Endometrial microvascular endothelial cells (primary cell): ENCODE measurements around the gene CALML3. TPM values are rescaled to one million over a fixed set of nuclear protein-coding genes. Genes with fewer than 3 reads are reported as not detected.

Source experiments
- in situ Hi-C: cut with HindIII; loops from 2 replicates; pipeline ENCODE4 v1.10.0; 2017; ENCODE audit warnings: low sequenced_read_pairs, low pct_unique_long_range_greater_than_20kb; ENCODE audit errors: inconsistent ontology term
- total RNA-seq: library from RNA; depleted of rRNA; stranded (reverse); fragments of >200 nt; gene quantifications from one replicate; pipeline ENCODE4 v1.2.3, GENCODE V29; 2015; ENCODE audit errors: inconsistent ontology term

Gene CALML3
- total RNA-seq, 1 donor from 2014 or later: not detected

GRCh38 chr10:5503477-5503835, 21.3 kb upstream of the CALML3 start:
- in situ Hi-C loops: no loop called here

GRCh38 chr10:5504146-5505072, 20.4 kb upstream of the CALML3 start:
- in situ Hi-C loops: no loop called here

- in situ Hi-C loops: no loop called here
These were observed 18.5 kb upstream of the CALML3 start for GRCh38 chr10:5506246-5506645.

DNA sequence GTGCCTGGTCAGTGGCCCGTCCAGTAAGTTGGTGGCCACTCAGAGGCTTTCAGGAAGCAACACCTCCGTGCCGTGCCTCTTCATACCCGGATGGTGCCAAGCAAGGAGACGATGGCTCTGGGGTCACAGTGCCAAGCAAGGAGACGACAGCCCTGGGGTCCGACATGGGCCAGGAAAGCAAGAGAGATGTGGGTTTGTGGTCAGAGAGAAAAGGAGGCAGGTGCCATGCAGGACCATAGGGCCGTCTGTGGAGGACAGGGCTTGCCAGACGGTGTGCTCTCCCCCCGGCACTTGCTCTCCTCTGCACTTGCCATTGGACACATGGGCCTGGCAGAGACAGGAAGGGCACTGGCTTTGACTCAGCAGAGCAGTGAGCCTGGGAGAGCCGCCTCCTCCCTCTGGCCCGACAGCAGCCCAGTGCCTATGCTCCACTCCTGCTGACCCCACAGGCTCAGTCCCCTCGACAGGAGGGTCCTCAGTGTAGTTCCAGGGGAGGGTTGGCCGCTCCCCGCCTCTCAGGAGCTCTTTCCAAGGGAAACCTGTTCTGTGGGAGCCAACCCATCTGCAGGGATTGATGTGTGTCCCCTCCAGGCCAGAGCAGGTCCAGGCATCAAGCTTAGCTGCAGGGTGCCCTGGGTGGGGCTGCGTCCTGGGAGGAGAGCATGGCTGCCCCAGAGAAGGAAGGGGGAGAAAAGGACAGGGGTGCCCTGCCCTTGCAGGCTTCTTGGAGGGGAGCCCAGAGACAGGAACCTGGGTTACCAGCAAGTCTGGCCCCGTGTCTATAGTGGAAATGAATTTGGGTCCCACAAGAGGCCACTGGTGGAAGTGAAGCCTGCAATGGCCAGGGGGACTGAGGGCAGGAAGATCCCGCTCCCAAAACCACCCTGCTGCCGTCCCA, 17.8 kb upstream of the CALML3 start:
- in situ Hi-C loops: no loop called here

DNA sequence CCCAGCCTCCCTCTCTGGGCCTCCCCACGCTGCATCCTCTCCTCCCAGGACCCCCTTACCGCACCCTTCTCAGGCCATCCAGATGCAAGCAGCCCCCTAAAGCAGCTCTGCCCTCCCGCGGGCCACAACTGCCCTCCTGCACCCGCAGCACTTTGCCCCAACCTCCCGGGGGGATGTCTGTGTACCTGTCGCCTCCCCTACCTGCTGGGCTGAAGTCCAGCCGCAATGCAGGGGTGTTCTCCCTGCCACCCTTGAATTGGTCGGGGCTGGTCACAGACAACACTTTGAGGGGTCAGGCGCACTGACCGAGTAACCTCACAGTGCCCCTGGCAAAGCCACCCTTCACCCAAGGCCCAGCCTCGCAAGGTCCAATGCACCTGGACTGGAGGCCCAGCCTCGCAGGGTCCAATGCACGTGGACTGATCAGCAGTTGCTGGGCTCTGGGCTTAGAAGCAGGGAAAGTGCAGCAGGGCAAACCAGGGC, 17.1 kb upstream of the CALML3 start:
- in situ Hi-C loops: no loop called here

DNA sequence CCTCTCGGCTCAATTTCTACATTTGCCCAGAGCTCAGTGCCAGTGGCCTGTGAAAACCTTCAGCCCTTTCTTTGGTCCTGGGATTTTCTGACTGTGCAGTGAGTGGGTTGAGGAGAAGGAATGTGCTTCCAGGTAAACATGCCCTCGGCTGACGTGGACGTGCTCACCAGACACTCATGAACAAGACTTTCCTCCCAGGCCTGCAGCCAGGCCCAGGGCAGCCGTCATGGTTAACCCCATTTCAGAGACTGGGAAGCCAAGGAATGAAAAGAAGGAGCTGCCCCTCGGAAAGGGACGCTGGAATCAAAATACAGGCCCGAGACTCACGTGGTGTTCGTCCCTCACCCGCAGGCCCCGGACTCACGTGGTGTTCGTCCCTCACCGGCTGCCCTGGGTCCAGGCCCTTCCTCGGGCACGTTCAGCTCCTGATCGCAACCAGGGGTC, 16.6 kb upstream of the CALML3 start:
- in situ Hi-C loops: no loop called here

DNA sequence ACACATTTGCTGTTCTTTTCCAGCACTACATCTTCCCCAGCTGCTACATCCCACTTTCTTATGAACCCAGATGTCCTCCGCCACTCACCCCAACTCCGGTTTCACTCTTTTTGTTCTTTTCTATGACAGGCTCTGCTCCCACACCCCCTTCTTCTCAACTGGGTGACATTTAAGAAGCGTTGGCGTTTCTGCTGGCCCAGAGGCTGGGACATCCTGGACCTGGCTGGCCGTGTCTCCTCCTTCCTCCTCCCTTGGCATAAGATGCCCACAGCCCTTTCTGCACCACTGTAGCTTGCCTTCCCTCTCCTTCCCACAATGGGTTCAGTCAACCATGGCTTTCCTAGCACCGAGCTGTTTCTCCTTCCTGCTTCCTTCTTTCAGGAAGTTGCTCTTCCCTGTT, 16.0 kb upstream of the CALML3 start:
- in situ Hi-C loops: no loop called here

- in situ Hi-C loops: no loop called here
These were observed 15.5 kb upstream of the CALML3 start for GRCh38 chr10:5509236-5509635.

DNA sequence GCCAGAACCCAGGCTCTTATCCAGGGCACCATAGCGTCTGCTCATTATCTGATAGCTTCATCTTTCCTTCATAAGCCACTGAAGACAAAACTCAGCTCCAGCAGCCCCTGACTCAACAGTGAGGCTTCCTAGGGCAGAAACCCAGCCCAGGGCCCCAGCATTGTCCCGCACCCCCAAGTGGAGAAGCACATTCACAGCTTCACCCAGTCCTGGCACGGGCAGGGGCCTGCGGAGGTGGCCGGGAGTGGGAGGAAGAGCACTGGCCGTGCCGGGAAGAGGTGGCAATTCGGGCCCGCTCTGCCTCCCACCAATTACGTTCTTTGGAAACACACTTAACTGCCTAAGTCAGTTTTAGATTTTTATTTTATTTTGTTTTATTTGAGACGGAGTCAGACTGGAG, 15.1 kb upstream of the CALML3 start:
- in situ Hi-C loops: no loop called here

- in situ Hi-C loops: no loop called here
These were observed 14.3 kb upstream of the CALML3 start for GRCh38 chr10:5510281-5511072.

DNA sequence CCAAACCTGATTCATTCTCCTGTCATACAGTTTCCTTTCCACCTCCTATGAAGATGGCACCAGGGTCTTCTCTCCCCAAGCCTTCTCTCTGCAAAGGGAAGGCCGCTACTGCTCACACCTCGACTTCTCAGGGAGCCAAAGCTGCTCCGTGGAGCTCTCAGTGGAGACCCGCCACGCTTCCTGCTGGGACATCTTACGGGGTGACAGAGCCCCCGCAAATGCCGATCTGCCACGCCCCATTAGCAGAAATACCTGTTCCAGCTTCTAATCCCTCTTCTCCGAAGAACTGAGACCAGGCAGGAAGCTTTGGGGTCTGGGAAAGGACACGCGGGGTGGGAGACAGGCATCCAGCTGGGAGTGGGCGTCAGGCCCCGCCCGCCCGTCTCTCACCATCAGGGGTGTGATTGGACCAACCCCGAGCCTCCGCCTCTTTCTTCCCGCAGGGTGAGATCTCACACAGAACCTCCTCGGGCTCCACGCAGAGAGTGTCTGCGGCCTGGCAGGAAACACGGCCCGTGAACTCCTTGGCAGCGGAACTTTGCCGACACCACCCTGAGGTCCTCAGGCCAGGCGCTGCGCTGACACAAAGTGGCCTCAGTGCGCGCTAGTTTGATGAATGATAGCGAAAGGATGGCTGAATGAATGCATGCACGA, 13.4 kb upstream of the CALML3 start:
- in situ Hi-C loops: no loop called here

DNA sequence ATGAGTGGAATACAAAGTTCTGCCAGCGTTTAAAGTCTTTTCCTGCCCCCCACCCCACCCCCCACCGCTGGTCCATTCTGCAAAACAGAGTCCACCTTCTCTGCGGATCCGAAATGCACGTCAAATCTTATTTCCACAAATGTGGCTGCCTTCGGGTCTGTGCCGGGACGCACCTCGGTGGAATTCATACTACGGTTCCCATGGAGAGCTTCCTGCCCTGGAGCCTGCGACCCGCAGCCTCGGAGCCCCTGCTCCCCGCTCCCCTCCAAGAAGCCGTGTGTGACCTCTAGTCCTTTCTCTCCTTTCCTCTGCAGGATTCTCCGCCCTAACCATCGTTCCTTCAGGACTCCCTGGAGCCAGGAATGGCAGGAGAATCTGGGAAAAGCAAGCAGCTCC, 12.9 kb upstream of the CALML3 start:
- in situ Hi-C loops: no loop called here

DNA sequence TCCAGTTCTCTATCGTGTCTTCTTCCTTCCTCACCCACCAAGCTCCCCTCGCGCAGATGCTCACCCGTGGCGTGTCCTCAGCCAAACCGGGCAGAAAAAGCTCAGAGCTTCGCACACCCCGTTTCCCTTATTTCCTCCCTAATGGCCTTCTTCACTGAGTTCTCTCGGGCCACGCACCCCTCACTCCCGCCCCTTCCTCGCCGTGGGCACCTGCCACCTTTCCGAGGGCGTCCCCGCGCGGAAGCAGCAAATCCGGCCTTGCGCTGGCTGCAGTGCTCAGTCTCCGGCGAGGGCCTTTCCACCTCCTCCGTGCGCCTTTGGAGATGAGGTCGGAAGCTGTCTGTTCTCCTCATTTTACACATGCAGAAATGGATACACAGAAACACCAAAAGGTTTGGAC, 12.4 kb upstream of the CALML3 start:
- in situ Hi-C loops: no loop called here

DNA sequence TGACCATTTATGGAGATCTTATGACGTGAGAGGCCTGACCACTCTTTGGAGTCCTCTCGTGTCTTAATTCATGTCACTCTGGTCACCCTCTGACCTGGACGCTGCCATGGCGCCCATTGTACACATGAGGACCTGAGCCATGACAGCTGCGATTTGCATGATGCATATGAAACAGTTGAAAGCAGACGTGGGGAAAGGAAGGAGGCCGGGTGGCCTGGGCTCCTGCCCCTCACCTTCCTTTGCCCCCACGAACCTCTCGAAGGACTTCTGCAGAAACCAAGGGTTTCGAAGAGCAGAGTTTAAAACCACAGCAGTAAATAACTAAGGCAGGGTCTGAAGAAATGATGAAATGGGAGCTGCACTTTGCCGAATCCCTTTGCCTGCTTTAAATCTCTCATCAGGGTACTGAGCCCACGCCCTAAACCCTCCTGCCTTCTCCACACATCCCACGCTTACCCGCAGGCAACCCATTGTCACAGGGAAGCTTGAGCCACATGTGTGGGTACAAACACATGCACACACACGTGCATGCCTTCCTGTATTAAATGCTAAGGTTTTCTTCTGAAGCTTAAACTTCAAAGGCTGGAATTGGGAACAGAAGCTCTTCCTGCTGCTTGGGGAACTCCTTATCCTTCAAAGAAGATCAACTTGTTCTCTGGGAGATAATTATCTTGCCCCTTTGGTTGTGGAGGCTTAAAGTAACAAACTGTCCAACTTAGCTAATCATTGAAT, 11.7 kb upstream of the CALML3 start:
- in situ Hi-C loops: no loop called here

- in situ Hi-C loops: no loop called here
These were observed 10.4 kb upstream of the CALML3 start for GRCh38 chr10:5514226-5514850.

GRCh38 chr10:5515948-5516761, 8.6 kb upstream of the CALML3 start:
- in situ Hi-C loops: no loop called here

- in situ Hi-C loops: no loop called here
These were observed 7.2 kb upstream of the CALML3 start for GRCh38 chr10:5517546-5517945.
